Coronary artery (tissue), 2 donors: ENCODE measurements around the gene KCNH5.

Experiments used
- DNase-seq: peaks from one replicate; pipeline ENCODE4 v3.0.0-alpha.2; 2017; ENCODE audit warnings: low spot score
- H3K27ac ChIP-seq, 2 donors: fragments of 200-600 bp; sonication (generic); one replicate each; pipeline ENCODE4 v1.5.1; 2016 to 2019
- H3K4me3 ChIP-seq: fragments of 200-600 bp; sonication (generic); 2 replicates; pipeline ENCODE4 v1.5.1; 2016; ENCODE audit warnings: mild to moderate bottlenecking, moderate library complexity
- TF ChIP-seq, protein P1 (sequence below): fragments of 200-600 bp; sonication (generic); IDR thresholded peaks from one replicate; pipeline ENCODE4 v1.5.1; 2019; ENCODE audit warnings: antibody characterized with exemption

Gene KCNH5

DNA sequence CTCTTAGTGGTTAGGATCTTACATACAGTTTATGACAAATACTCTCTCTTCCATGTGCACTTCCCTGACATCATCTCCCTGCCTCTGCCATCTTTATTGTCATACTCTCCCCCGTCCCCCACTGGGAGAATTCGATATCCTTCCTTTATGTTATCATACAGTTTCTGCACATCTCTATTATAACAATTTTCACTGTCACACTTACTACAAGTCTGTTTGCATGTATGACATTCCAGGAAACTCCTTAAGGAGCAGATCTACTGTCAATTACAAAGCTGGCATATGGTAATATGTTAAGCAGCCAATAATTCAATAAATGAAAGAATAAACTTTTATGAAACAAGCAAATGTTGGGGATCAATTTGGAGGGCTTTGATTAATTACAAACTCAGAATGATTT is 91.1 kb downstream of the KCNH5 start:
- TF ChIP-seq, protein P1, sequence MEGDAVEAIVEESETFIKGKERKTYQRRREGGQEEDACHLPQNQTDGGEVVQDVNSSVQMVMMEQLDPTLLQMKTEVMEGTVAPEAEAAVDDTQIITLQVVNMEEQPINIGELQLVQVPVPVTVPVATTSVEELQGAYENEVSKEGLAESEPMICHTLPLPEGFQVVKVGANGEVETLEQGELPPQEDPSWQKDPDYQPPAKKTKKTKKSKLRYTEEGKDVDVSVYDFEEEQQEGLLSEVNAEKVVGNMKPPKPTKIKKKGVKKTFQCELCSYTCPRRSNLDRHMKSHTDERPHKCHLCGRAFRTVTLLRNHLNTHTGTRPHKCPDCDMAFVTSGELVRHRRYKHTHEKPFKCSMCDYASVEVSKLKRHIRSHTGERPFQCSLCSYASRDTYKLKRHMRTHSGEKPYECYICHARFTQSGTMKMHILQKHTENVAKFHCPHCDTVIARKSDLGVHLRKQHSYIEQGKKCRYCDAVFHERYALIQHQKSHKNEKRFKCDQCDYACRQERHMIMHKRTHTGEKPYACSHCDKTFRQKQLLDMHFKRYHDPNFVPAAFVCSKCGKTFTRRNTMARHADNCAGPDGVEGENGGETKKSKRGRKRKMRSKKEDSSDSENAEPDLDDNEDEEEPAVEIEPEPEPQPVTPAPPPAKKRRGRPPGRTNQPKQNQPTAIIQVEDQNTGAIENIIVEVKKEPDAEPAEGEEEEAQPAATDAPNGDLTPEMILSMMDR, result no peak

DNA sequence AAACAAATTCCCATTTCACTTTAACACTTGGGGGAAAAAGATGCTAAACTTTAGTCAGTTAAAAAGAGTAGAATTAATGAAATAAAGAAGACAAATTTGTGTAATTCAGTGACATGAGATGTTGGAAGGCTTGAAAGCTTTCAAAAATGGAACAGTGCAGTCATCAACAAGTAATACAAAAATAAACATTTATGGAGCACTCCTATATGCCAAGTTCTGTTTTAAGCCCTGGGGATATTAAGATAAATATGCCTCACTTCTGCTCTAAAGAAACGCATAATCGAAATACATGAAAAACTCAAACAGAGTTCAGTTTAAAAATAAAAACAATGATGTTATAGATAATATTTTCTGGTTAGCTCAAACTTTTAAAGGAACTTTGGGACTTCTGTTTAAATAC is 93.0 kb downstream of the KCNH5 start:
- no peak overlapping the region for H3K4me3 ChIP-seq
- TF ChIP-seq, protein P1, result no peak
- H3K27ac ChIP-seq, result no peak overlapping the region
- no peak for DNase-seq

More for the DNA sequence above, 91.1 kb downstream of the KCNH5 start:
- Histone ChIP-seq H3K4me3 (no peak overlapping the region), H3K27ac (no peak overlapping the region)
- no peak for DNase-seq

DNA sequence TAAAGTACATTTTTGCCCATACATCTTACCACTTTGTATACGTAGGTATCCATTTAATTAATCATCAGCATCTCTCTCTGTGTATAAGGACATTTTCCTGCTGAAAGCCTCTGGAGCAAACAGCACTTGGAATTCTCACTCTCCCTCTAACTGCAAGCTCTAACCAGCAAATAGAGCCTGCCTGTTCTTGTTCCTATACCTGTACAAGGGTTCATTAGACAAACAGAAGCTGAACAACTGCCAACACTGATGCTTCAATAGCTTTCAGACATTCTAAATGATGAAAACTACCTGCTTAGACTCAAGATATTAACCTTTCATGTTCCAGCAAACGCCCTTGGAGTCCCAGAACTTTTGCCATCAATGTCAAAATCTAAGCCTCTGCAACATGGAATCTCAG is 98.0 kb downstream of the KCNH5 start:
- no peak for DNase-seq
- no peak overlapping the region for H3K4me3 ChIP-seq
- TF ChIP-seq, protein P1, result no peak
- no peak overlapping the region for H3K27ac ChIP-seq

DNA sequence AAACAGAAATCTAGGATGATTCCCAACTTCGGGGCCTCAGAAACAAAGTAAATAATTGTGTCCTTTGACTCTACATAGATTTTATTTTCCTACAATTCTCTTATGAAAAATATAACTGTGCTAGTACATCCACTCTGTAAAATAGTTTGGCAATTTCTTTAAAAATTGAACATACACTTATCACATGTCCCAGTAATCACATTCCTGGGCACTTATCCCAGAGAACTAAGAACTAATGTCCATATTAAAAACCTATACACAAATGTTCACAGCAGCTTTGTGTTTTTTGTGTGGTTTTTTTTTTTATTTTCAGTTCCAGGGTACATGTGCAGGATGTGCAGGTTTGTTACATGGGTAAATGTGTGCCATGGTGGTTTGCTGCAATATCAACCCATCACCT is 99.0 kb downstream of the KCNH5 start:
- Histone ChIP-seq H3K4me3 (no peak overlapping the region), H3K27ac (no peak overlapping the region)
- TF ChIP-seq, protein P1, result no peak
- DNase-seq, result no peak

DNA sequence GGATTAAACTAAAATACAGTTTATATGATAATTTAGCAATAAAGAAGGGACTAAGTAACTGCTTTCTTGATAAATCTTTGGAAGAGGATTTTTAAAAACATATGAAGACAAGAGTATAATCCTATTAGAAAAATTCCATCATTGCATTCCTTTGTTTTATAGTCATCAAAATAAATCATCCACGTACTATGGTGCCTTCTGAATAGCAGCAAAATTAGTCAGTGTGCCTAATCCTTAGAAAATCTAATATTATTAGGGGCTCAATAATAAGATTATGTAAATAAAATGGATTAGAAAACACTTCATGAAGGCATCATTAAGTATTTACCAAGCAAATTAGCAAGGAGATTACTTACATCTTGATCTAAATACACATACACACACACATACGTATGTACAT is 102.1 kb downstream of the KCNH5 start:
- no peak for DNase-seq
- TF ChIP-seq, protein P1, result no peak
- H3K4me3 ChIP-seq, result no peak overlapping the region
- H3K27ac ChIP-seq, result no peak overlapping the region

DNA sequence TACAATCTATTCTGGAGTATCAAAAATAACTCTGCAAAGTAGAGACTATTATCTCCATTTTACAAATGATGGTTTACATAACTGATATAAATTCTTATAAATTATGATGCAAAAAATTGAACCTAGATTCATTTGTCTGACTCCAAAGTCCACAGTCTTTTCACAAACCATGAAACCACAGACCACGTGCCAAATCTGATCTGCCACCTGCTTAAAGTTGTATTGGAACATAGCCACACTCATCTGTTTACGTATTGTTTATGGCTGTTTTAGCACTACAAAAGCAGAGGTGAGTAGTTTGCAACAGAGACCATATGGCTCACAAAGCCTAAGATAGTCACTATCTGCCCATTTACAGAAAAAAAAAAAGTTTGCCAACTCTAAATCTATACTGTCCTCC is 105.3 kb downstream of the KCNH5 start:
- Histone ChIP-seq H3K27ac (no peak overlapping the region), H3K4me3 (no peak overlapping the region)
- TF ChIP-seq, protein P1, result no peak
- DNase-seq, result no peak

DNA sequence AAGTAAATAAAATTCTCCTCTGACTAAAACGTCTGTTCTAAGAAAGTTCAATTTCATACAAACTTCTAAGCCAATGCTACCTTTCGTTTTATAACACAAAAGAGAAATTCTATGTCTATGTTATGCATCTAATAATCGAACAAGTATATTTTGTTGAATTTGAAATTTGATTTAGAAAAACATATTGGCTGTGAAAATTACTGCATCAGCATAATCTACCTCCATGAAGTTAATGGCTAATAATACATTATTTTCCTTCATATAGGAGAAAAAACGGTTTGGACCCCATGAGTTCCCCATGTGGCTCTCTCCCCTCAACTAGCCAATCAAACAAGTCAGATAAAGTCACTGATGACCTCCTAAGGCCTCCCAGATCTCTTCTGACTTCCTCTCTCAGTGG is 106.5 kb downstream of the KCNH5 start:
- Histone ChIP-seq H3K4me3 (no peak overlapping the region), H3K27ac (no peak overlapping the region)
- TF ChIP-seq, protein P1, result no peak
- DNase-seq, result no peak
